Uterus (tissue), 2 donors: ENCODE results near the gene CNTNAP5.

Source experiments
- POLR2A ChIP-seq, 2 donors: fragments of 450-650 bp; IDR thresholded peaks; one replicate each; pipeline ENCODE4 v1.6.1; 2016; ENCODE audit warnings: antibody characterized with exemption in 2 of 2, mild to moderate bottlenecking in 1 of 2, moderate library complexity in 1 of 2
- TF ChIP-seq, protein P1 (sequence below), 4 experiments: fragments of 200-600 bp in 2 of 4; fragments of 450-650 bp in 2 of 4; sonication (generic) in 2 of 4; IDR thresholded peaks; one replicate each; pipeline ENCODE4 v1.5.1; 2016 to 2019; ENCODE audit warnings: antibody characterized with exemption in 4 of 4, mild to moderate bottlenecking in 2 of 4, moderate library complexity in 1 of 4

DNA sequence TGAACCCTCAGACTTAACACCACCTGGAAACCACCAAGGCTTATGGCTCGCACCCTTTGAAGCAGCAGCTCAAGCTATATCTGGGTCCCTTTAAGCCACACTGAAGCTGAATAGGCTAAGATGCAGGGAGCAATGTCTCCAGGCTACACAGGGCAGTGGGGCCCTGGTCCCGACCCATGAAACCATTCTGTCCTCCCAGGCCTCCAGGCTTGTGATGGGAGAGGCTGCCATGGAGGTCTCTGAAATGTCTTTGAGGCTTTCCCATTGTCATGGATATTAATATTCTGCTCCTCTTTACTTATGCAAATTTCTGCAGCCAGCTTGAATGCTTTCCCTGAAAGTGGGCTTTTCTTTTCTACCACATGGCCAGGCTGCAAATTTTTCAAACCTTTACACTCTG, 608.7 kb downstream of the CNTNAP5 start:
- no peak for TF ChIP-seq POLR2A (IDR thresholded peaks at IDR 0.05)
- TF ChIP-seq, protein P1, sequence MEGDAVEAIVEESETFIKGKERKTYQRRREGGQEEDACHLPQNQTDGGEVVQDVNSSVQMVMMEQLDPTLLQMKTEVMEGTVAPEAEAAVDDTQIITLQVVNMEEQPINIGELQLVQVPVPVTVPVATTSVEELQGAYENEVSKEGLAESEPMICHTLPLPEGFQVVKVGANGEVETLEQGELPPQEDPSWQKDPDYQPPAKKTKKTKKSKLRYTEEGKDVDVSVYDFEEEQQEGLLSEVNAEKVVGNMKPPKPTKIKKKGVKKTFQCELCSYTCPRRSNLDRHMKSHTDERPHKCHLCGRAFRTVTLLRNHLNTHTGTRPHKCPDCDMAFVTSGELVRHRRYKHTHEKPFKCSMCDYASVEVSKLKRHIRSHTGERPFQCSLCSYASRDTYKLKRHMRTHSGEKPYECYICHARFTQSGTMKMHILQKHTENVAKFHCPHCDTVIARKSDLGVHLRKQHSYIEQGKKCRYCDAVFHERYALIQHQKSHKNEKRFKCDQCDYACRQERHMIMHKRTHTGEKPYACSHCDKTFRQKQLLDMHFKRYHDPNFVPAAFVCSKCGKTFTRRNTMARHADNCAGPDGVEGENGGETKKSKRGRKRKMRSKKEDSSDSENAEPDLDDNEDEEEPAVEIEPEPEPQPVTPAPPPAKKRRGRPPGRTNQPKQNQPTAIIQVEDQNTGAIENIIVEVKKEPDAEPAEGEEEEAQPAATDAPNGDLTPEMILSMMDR (IDR thresholded peaks at IDR 0.05) = no peak
